ENCODE results near the gene RNF128.

DNA sequence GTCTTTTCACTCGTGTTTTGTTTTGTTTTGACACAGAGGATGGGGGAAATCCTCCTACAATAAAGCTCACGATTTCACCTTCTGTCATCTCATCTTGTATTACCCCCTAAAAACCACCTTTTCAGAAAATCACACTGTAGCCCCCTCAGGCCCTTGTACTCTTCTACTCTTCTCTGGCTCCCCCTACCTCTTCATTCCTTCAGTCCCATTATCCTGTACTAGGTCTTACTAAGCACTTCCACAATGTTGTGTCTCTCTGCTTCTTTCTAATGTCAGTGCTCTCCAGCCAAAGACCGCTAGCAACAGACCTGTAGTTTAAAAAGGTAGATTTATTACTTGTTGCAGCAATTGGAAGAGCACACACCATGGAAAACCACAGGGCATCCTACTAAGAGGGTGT lies 30.0 kb upstream of the RNF128 start:
- TF ChIP-seq CTCF (IDR thresholded peaks at IDR 0.05) (no peak), EZH2 (IDR thresholded peaks at IDR 0.05; ENCODE audit: borderline replicate concordance, insufficient read depth, low read depth, low read length, poor library complexity, severe bottlenecking) (no peak)

Data from B cell (primary cell).